Endothelial cell of umbilical vein (primary cell): ENCODE data around the gene OPCML. TPM values are rescaled to one million over a fixed set of nuclear protein-coding genes. Genes with fewer than 3 reads are reported as not detected.

ENCODE experiments used
- BruUV-seq: library from RNA; stranded (reverse); fragments of 400-500 nt; replicated peaks from 2 replicates; lab custom pipeline; 2021; lab: Mats Ljungman, UMichigan
- CTCF ChIA-PET: fragments of 300-600, 350-600 bp; sonication (Branson Sonifier 250); formaldehyde crosslinking; loops from one replicate; lab custom pipeline; 2021; ENCODE audit warnings: antibody characterized with exemption, inconsistent platforms; lab: Charles Lee
- POLR2A ChIA-PET: fragments of 300-600, 350-600 bp; sonication (Branson Sonifier 250); formaldehyde crosslinking; loops from one replicate; lab custom pipeline; 2021; ENCODE audit warnings: antibody characterized with exemption, inconsistent platforms; lab: Charles Lee
- DNase-seq: peaks from one replicate; pipeline ENCODE4 v3.0.0-alpha.2; 2011; ENCODE audit warnings: low read depth, low spot score
- FAIRE-seq: peaks from 2 replicates; lab custom pipeline; 2011; peaks lifted over from hg19 to GRCh38; lab: Jason Lieb, UNC
- H2AFZ ChIP-seq: 2 replicates; pipeline ENCODE4 v1.6.0; 2012; ENCODE audit warnings: low read depth, low read length, control low read depth, inconsistent platforms
- H3K27ac ChIP-seq: 2 replicates; pipeline ENCODE4 v1.5.1; 2011; ENCODE audit warnings: low read depth, mild to moderate bottlenecking, control low read depth, low read length, moderate library complexity; ENCODE audit not compliant: insufficient read depth
- H3K27me3 ChIP-seq, 2 experiments: 2 replicates each; pipeline versions ENCODE4 v1.6.0 to v1.6.1; 2011; ENCODE audit warnings: low read length in 2 of 2, mixed read lengths in 1 of 2; ENCODE audit not compliant: control insufficient read depth in 2 of 2, insufficient read depth in 2 of 2
- H3K36me3 ChIP-seq, 2 experiments: 2 replicates in 1 of 2; 3 replicates in 1 of 2; pipeline ENCODE4 v1.5.1; 2011; ENCODE audit warnings: low read length in 2 of 2, mild to moderate bottlenecking in 1 of 2, moderate library complexity in 1 of 2; ENCODE audit not compliant: control insufficient read depth in 2 of 2, insufficient read depth in 2 of 2; ENCODE audit errors: extremely low read depth in 1 of 2
- H3K4me1 ChIP-seq: 3 replicates; pipeline ENCODE4 v1.5.1; 2011; ENCODE audit warnings: mild to moderate bottlenecking, low read length; ENCODE audit not compliant: control insufficient read depth, insufficient read depth; ENCODE audit errors: extremely low read depth
- H3K4me2 ChIP-seq: 2 replicates; pipeline ENCODE4 v1.6.1; 2011; ENCODE audit warnings: low read length, control low read depth, mixed read lengths; ENCODE audit not compliant: insufficient read depth
- H3K4me3 ChIP-seq, 3 experiments: fragments of 200-600 bp in 1 of 3; sonication (generic), shearing (Covaris generic) in 1 of 3; replicated peaks in 1 of 3; 2 replicates each; pipeline ENCODE4 v1.5.1; 2011 to 2016; ENCODE audit warnings: control low read depth in 3 of 3, low read length in 3 of 3, mild to moderate bottlenecking in 2 of 3, inconsistent platforms in 1 of 3, low read depth in 1 of 3, moderate library complexity in 1 of 3; ENCODE audit not compliant: insufficient read depth in 1 of 3
- H3K79me2 ChIP-seq: 2 replicates; pipeline ENCODE4 v1.6.0; 2012; ENCODE audit warnings: low read length, inconsistent platforms; ENCODE audit not compliant: control insufficient read depth, insufficient read depth
- H3K9ac ChIP-seq: replicated peaks from 2 replicates; pipeline ENCODE3; 2011; ENCODE audit warnings: low read length, control low read depth; ENCODE audit not compliant: insufficient read depth; ENCODE audit errors: extremely low read depth
- H3K9me1 ChIP-seq: replicated peaks from 3 replicates; pipeline ENCODE4 v1.6.0; 2011; ENCODE audit warnings: mild to moderate bottlenecking, low read length; ENCODE audit not compliant: control insufficient read depth, insufficient read depth; ENCODE audit errors: extremely low read depth
- H3K9me3 ChIP-seq: replicated peaks from 2 replicates; pipeline ENCODE4 v1.5.1; 2012; ENCODE audit warnings: low read length, inconsistent platforms; ENCODE audit not compliant: control insufficient read depth, insufficient read depth
- H4K20me1 ChIP-seq: replicated peaks from 2 replicates; pipeline ENCODE3; 2011; ENCODE audit warnings: mild to moderate bottlenecking, low read length; ENCODE audit not compliant: control insufficient read depth, insufficient read depth; ENCODE audit errors: extremely low read depth
- CTCF ChIP-seq, 2 donors: IDR thresholded peaks; 1 replicate in 1 of 2; 2 replicates in 1 of 2; pipeline ENCODE4 v1.5.1; 2011; ENCODE audit warnings: low read length in 2 of 2, mild to moderate bottlenecking in 2 of 2, moderate library complexity in 2 of 2, control low read depth in 1 of 2, inconsistent platforms in 1 of 2, low read depth in 1 of 2; ENCODE audit not compliant: insufficient read depth in 1 of 2; ENCODE audit errors: extremely low read depth in 1 of 2
- EZH2 ChIP-seq: IDR thresholded peaks from 2 replicates; pipeline ENCODE4 v1.6.1; 2012; ENCODE audit warnings: borderline replicate concordance, low read depth, mild to moderate bottlenecking, moderate library complexity, low read length, inconsistent platforms; ENCODE audit not compliant: severe bottlenecking
- FOS ChIP-seq: IDR thresholded peaks from 2 replicates; pipeline ENCODE4 v1.6.1; 2011; ENCODE audit warnings: mild to moderate bottlenecking, low read length, moderate library complexity, borderline replicate concordance; ENCODE audit not compliant: insufficient read depth
- GATA2 ChIP-seq: IDR thresholded peaks from 2 replicates; pipeline ENCODE4 v1.7.0; 2011; ENCODE audit warnings: low read depth, mild to moderate bottlenecking, moderate library complexity, mixed read lengths, low read length; ENCODE audit not compliant: insufficient read length, insufficient read depth
- JUN ChIP-seq: IDR thresholded peaks from 2 replicates; pipeline ENCODE4 v1.6.1; 2011; ENCODE audit warnings: borderline replicate concordance, low read depth; ENCODE audit not compliant: insufficient read length, insufficient read depth
- MAX ChIP-seq: IDR thresholded peaks from 2 replicates; pipeline ENCODE4 v1.6.1; 2011; ENCODE audit not compliant: insufficient read depth, insufficient read length
- MYC ChIP-seq: IDR thresholded peaks from one replicate; pipeline ENCODE4 v1.6.1; 2011; ENCODE audit warnings: mild to moderate bottlenecking, low read depth, low read length
- POLR2A ChIP-seq: IDR thresholded peaks from 2 replicates; pipeline ENCODE4 v1.6.1; 2012; ENCODE audit warnings: low read depth, mild to moderate bottlenecking, control low read depth, low read length
- POLR2AphosphoS5 ChIP-seq: IDR thresholded peaks from 2 replicates; pipeline ENCODE4 v1.6.1; 2012; ENCODE audit warnings: low read depth, mild to moderate bottlenecking, control low read depth, low read length, moderate library complexity; ENCODE audit not compliant: insufficient read depth
- dilution Hi-C: fragments of 300-500 bp; cut with MboI; formaldehyde crosslinking; loops from one replicate; pipeline ENCODE4 v1.15.0; 2019; ENCODE audit warnings: low sequenced_read_pairs; ENCODE audit not compliant: extremely low pct_ligation_motif_present
- intact Hi-C: fragments of 100-400 bp; cut with micrococcal nuclease; formaldehyde crosslinking; loops from one replicate; pipeline ENCODE4 v1.10.0; 2022
- polyA plus RNA-seq, 4 experiments: library from polyadenylated mRNA; depleted of rRNA in 3 of 4; stranded (reverse) in 3 of 4; unstranded in 1 of 4; fragments of >200 nt; gene quantifications; 2 replicates each; pipeline versions ENCODE4 v1.2.1 to v1.2.3, GENCODE V29; 2011 to 2012; ENCODE audit warnings: missing spikeins in 1 of 4
- total RNA-seq: library from RNA; stranded (reverse); gene quantifications from 2 replicates; pipeline ENCODE4 v1.2.3, GENCODE V29; 2021

OPCML gene
- total and polyA plus RNA-seq, 2 donors (not counting 3 experiments of a cell fraction or from before 2014, with no cell fraction given) = not detected

DNA sequence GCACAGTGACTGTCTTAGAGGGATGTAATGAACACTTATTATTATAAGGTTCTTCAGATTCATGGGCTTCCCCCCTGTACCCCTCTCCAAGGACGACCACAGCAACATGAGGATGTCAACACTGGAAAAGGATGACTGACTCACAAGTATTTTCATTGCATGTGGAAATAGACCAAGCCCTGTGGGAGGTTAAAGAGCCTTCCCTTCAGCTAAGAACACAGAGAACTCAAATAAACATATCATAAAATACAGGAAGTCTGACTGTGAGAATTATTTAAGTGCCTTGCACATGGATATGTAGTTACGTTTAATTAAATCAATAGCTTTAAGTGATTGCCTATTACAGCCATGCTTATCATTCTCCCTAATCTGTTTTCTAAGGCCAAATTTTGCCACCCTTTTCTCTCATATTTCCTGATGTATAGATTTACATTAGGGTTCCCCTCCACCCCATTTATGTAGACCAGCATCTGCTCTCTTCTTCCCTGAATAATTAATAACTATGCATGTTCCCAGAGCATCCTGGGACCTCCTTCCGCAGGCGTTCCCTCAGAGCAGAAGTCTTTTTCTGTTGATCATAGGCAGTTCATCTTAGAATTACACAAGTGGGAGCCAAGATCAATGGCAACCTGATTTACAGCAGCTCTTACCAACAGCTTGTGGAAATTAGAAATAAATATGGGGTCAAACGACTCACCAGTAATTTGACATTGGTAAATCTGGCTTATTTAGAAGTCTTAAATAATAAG lies 226.9 kb downstream of the OPCML start:
- CTCF ChIA-PET = no interaction called here
- BruUV-seq = no TSS peak

More for the DNA sequence above, 226.9 kb downstream of the OPCML start:
- H3K9me1 ChIP-seq = no peaks in the 10 kb centered on the region
- dilution Hi-C loops (no loop called here), intact Hi-C loops (no loop called here)
- H3K9ac ChIP-seq = no peak overlapping the region
- TF ChIP-seq MYC = no peak
- no peak for TF ChIP-seq EZH2
- no peak for TF ChIP-seq POLR2AphosphoS5
- no peak for TF ChIP-seq POLR2A
- no peak for TF ChIP-seq GATA2
- TF ChIP-seq CTCF (IDR thresholded peaks at IDR 0.05; ENCODE audit: extremely low read depth in 1 of 2, insufficient read depth in 1 of 2, low read depth in 1 of 2, low read length in 2 of 2) = no peak
- no peak for TF ChIP-seq JUN
- TF ChIP-seq MAX = no peak
- TF ChIP-seq FOS = no peak
- H3K27ac ChIP-seq = no peak overlapping the region
- POLR2A ChIA-PET = no interaction called here
- no peak overlapping the region for H2AFZ ChIP-seq
- no peak overlapping the region for H3K4me2 ChIP-seq
- H3K4me3 ChIP-seq = no peak overlapping the region
- H4K20me1 ChIP-seq = no peaks in the 10 kb centered on the region
- no peaks in the 10 kb centered on the region for H3K79me2 ChIP-seq
- FAIRE-seq (no peak), DNase-seq (no peak)
- H3K9me3 ChIP-seq = peaks cover 6% of the 10 kb centered on the region
- no peaks in the 10 kb centered on the region for H3K4me1 ChIP-seq
- no peaks in the 10 kb centered on the region for H3K27me3 ChIP-seq
- no peaks in the 10 kb centered on the region for H3K36me3 ChIP-seq
